ENCODE measurements around the gene POLR2E. TPM values are rescaled to one million over a fixed set of nuclear protein-coding genes. Genes with fewer than 3 reads are reported as not detected.

Gene POLR2E
- total and polyA plus RNA-seq, 2 of the 13 experiments (the other 11 are each of a cell fraction or from before 2014, with no cell fraction given) = 140 to 272 TPM

- DNase-seq (ENCODE audit: low spot score) = no peak
- in situ Hi-C loops (cut with HindIII; ENCODE audit: extremely low pct_ligation_motif_present, low pct_unique_long_range_greater_than_20kb) = no loop called here
- POLR2A ChIA-PET = interaction anchor here (1.2 kb wide), 1 partner anchor 8 kb away, joined by 5 read pairs; no protein-coding TSS in a partner anchor
- Histone ChIP-seq H3K9ac (ENCODE audit: insufficient read depth, low read depth, low read length) (no peak overlapping the region), H3K4me2 (ENCODE audit: low read depth, low read length) (no peak overlapping the region), H3K27ac (ENCODE audit: extremely low read length, insufficient read depth, low read length) (no peak overlapping the region), H4K20me1 (ENCODE audit: insufficient read depth, low read length) (no peaks in the 10 kb centered on the region), H3K4me1 (ENCODE audit: insufficient read depth, low read length) (no peaks in the 10 kb centered on the region), H3K27me3 (ENCODE audit: control insufficient read depth in 1 of 2, insufficient read depth in 2 of 2, low read length in 2 of 2) (no peaks in the 10 kb centered on the region; a peak in 1 of 5 replicates), H3K4me3 (replicated peaks in 1 of 3; ENCODE audit: insufficient read depth in 1 of 3, low read depth in 2 of 3, low read length in 3 of 3) (no peak overlapping the region), H2AFZ (ENCODE audit: low read length) (no peak overlapping the region), H3K36me3 (replicated peaks in 1 of 2; ENCODE audit: control insufficient read depth in 1 of 2, insufficient read depth in 2 of 2, low read length in 2 of 2) (peaks cover 25 to 49% of the 10 kb centered on the region in 2 experiments; a peak in 4 of 5 replicates), H3K79me2 (ENCODE audit: insufficient read depth, low read length) (no peaks in the 10 kb centered on the region), H3K9me3 (ENCODE audit: low read length) (no peaks in the 10 kb centered on the region)
- WGBS (ENCODE audit: low lambda C conversion rate) = 96% methylated on average over 56 of the region's 63 CpGs
- FAIRE-seq = no peak
- no TSS peak for BruUV-seq (replicated peaks)
- intact Hi-C loops (cut with micrococcal nuclease; ENCODE audit: unreplicated experiment) = no loop called here
- no peak for ATAC-seq
- CTCF ChIA-PET (ENCODE audit: low intra/inter-chr PET ratio, low total read pairs) = no interaction called here
- TF ChIP-seq TCF12 (IDR thresholded peaks at IDR 0.05) (no peak), TCF12 (CRISPR knock-in tag; IDR thresholded peaks at IDR 0.05) (no peak), RORA (CRISPR knock-in tag; IDR thresholded peaks at IDR 0.05) (no peak), IKZF1 (IDR thresholded peaks at IDR 0.05) (no peak), PAF1 (CRISPR knock-in tag; IDR thresholded peaks at IDR 0.05) (no peak), ZNF607 (CRISPR knock-in tag; IDR thresholded peaks at IDR 0.05; ENCODE audit: borderline replicate concordance) (no peak), ZNF430 (CRISPR knock-in tag; IDR thresholded peaks at IDR 0.05) (no peak), ZNF296 (CRISPR knock-in tag; conservative IDR thresholded peaks at IDR 0.05) (no peak), ZNF687 (CRISPR knock-in tag; IDR thresholded peaks at IDR 0.05) (no peak), ZNF772 (CRISPR knock-in tag; IDR thresholded peaks at IDR 0.05) (no peak), POLR2AphosphoS2 (IDR thresholded peaks at IDR 0.05; ENCODE audit: low read depth, low read length) (no peak)
- TF ChIP-seq, protein P1, sequence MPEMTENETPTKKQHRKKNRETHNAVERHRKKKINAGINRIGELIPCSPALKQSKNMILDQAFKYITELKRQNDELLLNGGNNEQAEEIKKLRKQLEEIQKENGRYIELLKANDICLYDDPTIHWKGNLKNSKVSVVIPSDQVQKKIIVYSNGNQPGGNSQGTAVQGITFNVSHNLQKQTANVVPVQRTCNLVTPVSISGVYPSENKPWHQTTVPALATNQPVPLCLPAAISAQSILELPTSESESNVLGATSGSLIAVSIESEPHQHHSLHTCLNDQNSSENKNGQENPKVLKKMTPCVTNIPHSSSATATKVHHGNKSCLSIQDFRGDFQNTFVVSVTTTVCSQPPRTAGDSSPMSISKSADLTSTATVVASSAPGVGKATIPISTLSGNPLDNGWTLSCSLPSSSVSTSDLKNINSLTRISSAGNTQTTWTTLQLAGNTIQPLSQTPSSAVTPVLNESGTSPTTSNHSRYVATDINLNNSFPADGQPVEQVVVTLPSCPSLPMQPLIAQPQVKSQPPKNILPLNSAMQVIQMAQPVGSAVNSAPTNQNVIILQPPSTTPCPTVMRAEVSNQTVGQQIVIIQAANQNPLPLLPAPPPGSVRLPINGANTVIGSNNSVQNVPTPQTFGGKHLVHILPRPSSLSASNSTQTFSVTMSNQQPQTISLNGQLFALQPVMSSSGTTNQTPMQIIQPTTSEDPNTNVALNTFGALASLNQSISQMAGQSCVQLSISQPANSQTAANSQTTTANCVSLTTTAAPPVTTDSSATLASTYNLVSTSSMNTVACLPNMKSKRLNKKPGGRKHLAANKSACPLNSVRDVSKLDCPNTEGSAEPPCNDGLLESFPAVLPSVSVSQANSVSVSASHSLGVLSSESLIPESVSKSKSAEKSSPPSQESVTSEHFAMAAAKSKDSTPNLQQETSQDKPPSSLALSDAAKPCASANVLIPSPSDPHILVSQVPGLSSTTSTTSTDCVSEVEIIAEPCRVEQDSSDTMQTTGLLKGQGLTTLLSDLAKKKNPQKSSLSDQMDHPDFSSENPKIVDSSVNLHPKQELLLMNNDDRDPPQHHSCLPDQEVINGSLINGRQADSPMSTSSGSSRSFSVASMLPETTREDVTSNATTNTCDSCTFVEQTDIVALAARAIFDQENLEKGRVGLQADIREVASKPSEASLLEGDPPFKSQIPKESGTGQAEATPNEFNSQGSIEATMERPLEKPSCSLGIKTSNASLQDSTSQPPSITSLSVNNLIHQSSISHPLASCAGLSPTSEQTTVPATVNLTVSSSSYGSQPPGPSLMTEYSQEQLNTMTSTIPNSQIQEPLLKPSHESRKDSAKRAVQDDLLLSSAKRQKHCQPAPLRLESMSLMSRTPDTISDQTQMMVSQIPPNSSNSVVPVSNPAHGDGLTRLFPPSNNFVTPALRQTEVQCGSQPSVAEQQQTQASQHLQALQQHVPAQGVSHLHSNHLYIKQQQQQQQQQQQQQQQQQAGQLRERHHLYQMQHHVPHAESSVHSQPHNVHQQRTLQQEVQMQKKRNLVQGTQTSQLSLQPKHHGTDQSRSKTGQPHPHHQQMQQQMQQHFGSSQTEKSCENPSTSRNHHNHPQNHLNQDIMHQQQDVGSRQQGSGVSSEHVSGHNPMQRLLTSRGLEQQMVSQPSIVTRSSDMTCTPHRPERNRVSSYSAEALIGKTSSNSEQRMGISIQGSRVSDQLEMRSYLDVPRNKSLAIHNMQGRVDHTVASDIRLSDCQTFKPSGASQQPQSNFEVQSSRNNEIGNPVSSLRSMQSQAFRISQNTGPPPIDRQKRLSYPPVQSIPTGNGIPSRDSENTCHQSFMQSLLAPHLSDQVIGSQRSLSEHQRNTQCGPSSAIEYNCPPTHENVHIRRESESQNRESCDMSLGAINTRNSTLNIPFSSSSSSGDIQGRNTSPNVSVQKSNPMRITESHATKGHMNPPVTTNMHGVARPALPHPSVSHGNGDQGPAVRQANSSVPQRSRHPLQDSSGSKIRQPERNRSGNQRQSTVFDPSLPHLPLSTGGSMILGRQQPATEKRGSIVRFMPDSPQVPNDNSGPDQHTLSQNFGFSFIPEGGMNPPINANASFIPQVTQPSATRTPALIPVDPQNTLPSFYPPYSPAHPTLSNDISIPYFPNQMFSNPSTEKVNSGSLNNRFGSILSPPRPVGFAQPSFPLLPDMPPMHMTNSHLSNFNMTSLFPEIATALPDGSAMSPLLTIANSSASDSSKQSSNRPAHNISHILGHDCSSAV (CRISPR knock-in tag; IDR thresholded peaks at IDR 0.05; ENCODE audit: borderline replicate concordance) = no peak
Measured at GRCh38 chr19:1122021-1122971, 27.1 kb upstream of the POLR2E start.
